ENCODE results near the gene ANKRD11. TPM values are rescaled to one million over a fixed set of nuclear protein-coding genes. Genes with fewer than 3 reads are reported as not detected.
"Not testable (repeated sequence)": the region's sequence is repeated elsewhere in the genome, so short reads cannot be mapped to it uniquely, and the experiment has no call there.

ANKRD11 gene
- polyA plus RNA-seq, 1 experiment, result 48.1 TPM

DNA sequence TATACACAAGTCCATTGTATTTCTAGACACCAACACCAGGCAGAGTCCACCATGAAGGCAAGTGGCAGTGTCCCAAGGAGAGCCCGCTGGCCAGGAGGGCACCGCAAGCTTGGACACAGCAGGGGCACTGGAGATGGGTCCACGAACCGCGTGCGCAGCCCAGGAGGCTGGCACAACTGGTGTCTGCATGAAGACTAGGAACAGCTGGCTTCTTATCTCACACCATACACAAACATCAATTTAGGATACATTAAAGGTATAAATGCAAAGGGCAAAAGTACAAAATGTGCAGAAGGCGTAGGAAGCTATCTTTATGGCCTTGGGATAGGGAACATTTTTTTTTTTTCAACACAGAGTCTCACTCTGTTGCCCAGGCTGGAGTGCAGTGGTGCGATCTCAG, 52.4 kb downstream of the ANKRD11 start:
- DNase-seq (ENCODE audit: low read depth, low spot score), result no peak
- TF ChIP-seq, protein P1, sequence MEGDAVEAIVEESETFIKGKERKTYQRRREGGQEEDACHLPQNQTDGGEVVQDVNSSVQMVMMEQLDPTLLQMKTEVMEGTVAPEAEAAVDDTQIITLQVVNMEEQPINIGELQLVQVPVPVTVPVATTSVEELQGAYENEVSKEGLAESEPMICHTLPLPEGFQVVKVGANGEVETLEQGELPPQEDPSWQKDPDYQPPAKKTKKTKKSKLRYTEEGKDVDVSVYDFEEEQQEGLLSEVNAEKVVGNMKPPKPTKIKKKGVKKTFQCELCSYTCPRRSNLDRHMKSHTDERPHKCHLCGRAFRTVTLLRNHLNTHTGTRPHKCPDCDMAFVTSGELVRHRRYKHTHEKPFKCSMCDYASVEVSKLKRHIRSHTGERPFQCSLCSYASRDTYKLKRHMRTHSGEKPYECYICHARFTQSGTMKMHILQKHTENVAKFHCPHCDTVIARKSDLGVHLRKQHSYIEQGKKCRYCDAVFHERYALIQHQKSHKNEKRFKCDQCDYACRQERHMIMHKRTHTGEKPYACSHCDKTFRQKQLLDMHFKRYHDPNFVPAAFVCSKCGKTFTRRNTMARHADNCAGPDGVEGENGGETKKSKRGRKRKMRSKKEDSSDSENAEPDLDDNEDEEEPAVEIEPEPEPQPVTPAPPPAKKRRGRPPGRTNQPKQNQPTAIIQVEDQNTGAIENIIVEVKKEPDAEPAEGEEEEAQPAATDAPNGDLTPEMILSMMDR (IDR thresholded peaks at IDR 0.05; ENCODE audit: low read depth, low read length), result no peak
- Histone ChIP-seq H3K27ac (ENCODE audit: low read depth, low read length) (no peak overlapping the region), H3K9me3 (ENCODE audit: control insufficient read depth, insufficient read depth, low read length) (no peaks in the 10 kb centered on the region), H3K4me3 (ENCODE audit: low read depth, low read length) (no peak overlapping the region), H3K27me3 (ENCODE audit: control insufficient read depth, insufficient read depth, low read length) (no peaks in the 10 kb centered on the region)
- POLR2A ChIA-PET, result no interaction called here
- CTCF ChIA-PET, result no interaction called here

DNA sequence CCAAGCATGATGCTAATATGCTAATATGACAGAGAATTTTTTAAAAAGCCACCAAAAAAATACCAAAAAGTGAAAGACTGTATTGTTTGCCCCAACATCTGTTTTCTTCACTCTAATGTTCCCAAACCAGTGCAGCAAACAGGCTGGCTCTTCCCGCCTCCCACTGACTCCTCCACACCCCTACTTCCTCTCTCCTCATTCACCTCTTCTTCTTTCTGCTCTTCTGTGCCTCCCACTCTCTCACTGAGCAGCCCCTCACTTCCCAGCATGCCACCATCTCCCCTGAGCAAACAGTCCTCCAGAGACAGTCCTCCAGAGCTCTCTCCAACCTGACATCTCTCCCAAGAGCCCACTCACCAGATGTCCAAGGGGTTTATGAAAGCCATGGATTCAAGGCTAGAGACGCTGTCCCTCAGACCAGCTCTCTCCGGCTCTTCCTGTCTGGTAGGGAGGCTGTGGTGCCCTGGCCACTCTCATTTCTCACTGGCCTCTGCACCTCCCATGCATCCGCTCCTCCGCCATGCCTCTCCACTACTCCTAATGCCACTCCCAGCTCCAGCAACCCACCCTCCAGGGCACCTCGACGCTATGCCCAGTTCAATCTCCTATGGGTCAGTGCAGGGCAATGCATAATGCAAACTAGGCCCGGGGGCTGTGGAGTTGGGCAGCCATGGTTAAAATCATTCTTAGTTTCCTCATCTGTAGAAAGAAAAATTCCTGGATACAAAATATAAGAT, 52.9 kb downstream of the ANKRD11 start:
- POLR2A ChIA-PET, result interaction anchor here (0.6 kb wide), 1 partner anchor 23 kb away, joined by 3 read pairs; no protein-coding TSS in a partner anchor
- H3K27ac ChIP-seq (ENCODE audit: low read depth, low read length), result no peak overlapping the region
- no peak for DNase-seq (ENCODE audit: low read depth, low spot score)
- no peaks in the 10 kb centered on the region for H3K27me3 ChIP-seq (ENCODE audit: control insufficient read depth, insufficient read depth, low read length)
- no peak overlapping the region for H3K4me3 ChIP-seq (ENCODE audit: low read depth, low read length)
- no peaks in the 10 kb centered on the region for H3K9me3 ChIP-seq (ENCODE audit: control insufficient read depth, insufficient read depth, low read length)
- TF ChIP-seq, protein P1 (IDR thresholded peaks at IDR 0.05; ENCODE audit: low read depth, low read length), result no peak
- CTCF ChIA-PET, result no interaction called here

DNA sequence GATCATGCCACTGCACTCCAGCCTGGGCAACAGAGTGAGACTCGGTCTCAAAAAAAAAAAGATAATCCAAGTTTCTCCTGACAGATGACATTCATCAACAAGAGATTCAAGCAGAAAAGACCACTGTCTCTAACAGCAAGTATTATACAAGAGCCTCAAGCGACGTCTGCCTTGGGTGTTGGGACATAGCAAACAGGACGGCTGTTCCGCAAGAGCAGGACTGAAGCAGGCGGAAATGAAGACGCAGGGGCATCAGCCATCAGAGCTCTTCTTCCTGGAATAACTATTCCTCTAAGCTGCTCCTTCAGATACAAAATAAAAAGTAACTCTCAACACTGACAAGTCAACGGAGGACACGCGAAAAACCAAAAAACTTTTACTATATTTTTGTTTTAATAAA, 54.0 kb downstream of the ANKRD11 start:
- Histone ChIP-seq H3K9me3 (ENCODE audit: control insufficient read depth, insufficient read depth, low read length) (no peaks in the 10 kb centered on the region), H3K27ac (ENCODE audit: low read depth, low read length) (no peak overlapping the region), H3K27me3 (ENCODE audit: control insufficient read depth, insufficient read depth, low read length) (no peaks in the 10 kb centered on the region), H3K4me3 (ENCODE audit: low read depth, low read length) (no peak overlapping the region)
- TF ChIP-seq, protein P1 (IDR thresholded peaks at IDR 0.05; ENCODE audit: low read depth, low read length), result no peak
- CTCF ChIA-PET, result no interaction called here
- POLR2A ChIA-PET, result interaction anchor here (0.6 kb wide), 1 partner anchor 106 kb away, joined by 3 read pairs; no protein-coding TSS in a partner anchor
- no peak for DNase-seq (ENCODE audit: low read depth, low spot score)

DNA sequence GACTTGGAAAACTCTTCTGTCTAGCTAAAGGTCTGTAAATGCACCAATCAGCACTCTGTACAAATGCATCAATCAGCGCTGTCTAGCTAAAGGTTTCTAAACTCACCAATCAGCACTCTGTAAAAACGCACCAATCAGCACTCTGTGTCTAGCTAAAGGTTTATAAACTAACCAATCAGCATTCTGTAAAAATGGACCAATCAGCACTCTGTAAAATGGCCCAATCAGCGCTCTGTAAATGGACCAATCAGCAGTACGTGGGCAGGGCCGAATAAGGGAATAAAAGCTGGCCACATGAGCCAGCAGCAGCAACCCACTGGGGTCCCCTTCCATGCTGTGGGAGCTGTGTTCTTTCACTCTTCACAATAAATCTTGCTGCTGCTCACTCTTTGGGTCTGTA, 55.3 kb downstream of the ANKRD11 start:
- H3K27ac ChIP-seq (ENCODE audit: low read depth, low read length); DNase-seq (ENCODE audit: low read depth, low spot score); H3K27me3 ChIP-seq (ENCODE audit: control insufficient read depth, insufficient read depth, low read length); H3K4me3 ChIP-seq (ENCODE audit: low read depth, low read length); H3K9me3 ChIP-seq (ENCODE audit: control insufficient read depth, insufficient read depth, low read length); CTCF ChIA-PET; POLR2A ChIA-PET: not testable (repeated sequence)

DNA sequence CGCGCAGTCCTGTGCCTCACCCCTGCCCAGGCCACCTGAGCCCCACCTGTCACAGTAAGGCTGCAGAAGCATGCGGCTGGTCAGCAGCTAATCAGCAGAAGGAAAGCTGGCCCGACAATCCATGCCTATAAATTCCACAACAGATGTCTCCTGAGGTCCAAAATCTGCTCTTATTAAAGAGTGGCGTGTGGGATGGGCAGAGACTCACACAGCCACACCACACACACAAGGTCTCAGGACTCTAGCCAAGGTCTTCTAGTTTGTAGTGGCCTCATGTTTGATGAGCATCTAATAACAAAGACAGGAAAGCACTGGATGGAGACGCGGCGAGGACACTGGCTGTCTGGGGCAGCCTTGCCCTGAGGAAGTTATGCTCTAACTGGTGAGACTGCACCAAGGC, 55.9 kb downstream of the ANKRD11 start:
- no peaks in the 10 kb centered on the region for H3K9me3 ChIP-seq (ENCODE audit: control insufficient read depth, insufficient read depth, low read length)
- DNase-seq (ENCODE audit: low read depth, low spot score), result no peak
- POLR2A ChIA-PET, result no interaction called here
- TF ChIP-seq, protein P1 (IDR thresholded peaks at IDR 0.05; ENCODE audit: low read depth, low read length), result no peak
- H3K27ac ChIP-seq (ENCODE audit: low read depth, low read length), result no peak overlapping the region
- CTCF ChIA-PET, result no interaction called here
- no peaks in the 10 kb centered on the region for H3K27me3 ChIP-seq (ENCODE audit: control insufficient read depth, insufficient read depth, low read length)
- no peak overlapping the region for H3K4me3 ChIP-seq (ENCODE audit: low read depth, low read length)

DNA sequence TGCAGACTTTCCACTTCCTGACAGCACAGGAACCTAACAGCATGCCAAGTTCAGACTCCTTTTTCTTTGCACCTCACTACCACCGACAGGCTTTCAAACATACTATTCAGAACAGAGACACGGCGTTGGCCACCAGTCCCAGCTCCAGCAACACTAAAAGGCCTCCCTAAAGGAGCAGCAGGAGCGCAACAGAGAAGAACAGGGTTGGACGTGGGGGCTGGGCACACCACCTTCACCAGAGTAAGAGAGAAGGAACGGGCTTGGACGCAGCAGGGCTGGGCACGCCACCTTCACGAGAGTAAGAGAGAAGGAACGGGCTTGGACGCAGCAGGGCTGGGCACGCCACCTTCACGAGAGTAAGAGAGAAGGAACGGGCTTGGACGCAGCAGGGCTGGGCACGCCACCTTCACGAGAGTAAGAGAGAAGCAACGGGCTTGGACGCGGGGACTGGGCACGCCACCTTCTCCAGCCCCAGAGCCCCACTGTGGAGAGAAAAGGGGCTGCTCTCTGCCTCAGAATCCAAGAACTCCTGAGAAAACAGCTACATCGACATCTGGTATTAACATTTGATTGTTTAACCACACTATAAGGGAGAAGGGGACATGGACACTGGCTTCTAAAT, 56.9 kb downstream of the ANKRD11 start:
- H3K4me3 ChIP-seq (ENCODE audit: low read depth, low read length); H3K9me3 ChIP-seq (ENCODE audit: control insufficient read depth, insufficient read depth, low read length); H3K27me3 ChIP-seq (ENCODE audit: control insufficient read depth, insufficient read depth, low read length); DNase-seq (ENCODE audit: low read depth, low spot score); CTCF ChIA-PET; H3K27ac ChIP-seq (ENCODE audit: low read depth, low read length); POLR2A ChIA-PET: not testable (repeated sequence)
